DND-41 (cell line): ENCODE results near the gene EPN3.

ENCODE experiments used
- ATAC-seq: fragments of 200-7000 bp; cut with Tn5 transposase; 3 replicates; pipeline ENCODE4 v1.9.1; 2021; ENCODE audit warnings: low read depth; ENCODE audit not compliant: insufficient read depth
- DNase-seq: peaks from one replicate; pipeline ENCODE4 v3.0.0-alpha.2; 2020
- H2AFZ ChIP-seq: 2 replicates; pipeline ENCODE4 v1.6.0; 2012; ENCODE audit warnings: low read depth, low read length
- H3K27ac ChIP-seq: 2 replicates; pipeline ENCODE4 v1.5.1; 2012; ENCODE audit warnings: low read length, inconsistent platforms
- H3K27me3 ChIP-seq: fragments of 200-600 bp; sonication (generic); 2 replicates; pipeline ENCODE4 v1.6.0; 2012; ENCODE audit warnings: low read length, mild to moderate bottlenecking, inconsistent platforms; ENCODE audit not compliant: insufficient read depth, poor library complexity
- H3K36me3 ChIP-seq: 2 replicates; pipeline ENCODE4 v1.5.1; 2012; ENCODE audit warnings: low read length, inconsistent platforms; ENCODE audit not compliant: insufficient read depth
- H3K4me1 ChIP-seq: 2 replicates; pipeline ENCODE4 v1.5.1; 2012; ENCODE audit warnings: mild to moderate bottlenecking, low read length; ENCODE audit not compliant: insufficient read depth
- H3K4me2 ChIP-seq: 2 replicates; pipeline ENCODE4 v1.6.0; 2012; ENCODE audit warnings: mild to moderate bottlenecking, moderate library complexity, low read length, inconsistent platforms; ENCODE audit not compliant: insufficient read depth
- H3K4me3 ChIP-seq, 2 experiments: fragments of 200-600 bp in 1 of 2; shearing (Covaris generic) in 1 of 2; 2 replicates each; pipeline ENCODE4 v1.5.1; 2012 to 2016; ENCODE audit warnings: inconsistent platforms in 2 of 2, low read length in 2 of 2, mild to moderate bottlenecking in 2 of 2, low read depth in 1 of 2, moderate library complexity in 1 of 2
- H3K79me2 ChIP-seq: 2 replicates; pipeline ENCODE4 v1.6.0; 2012; ENCODE audit warnings: low read length, inconsistent platforms; ENCODE audit not compliant: insufficient read depth
- H3K9ac ChIP-seq: 2 replicates; pipeline ENCODE4 v1.6.0; 2012; ENCODE audit warnings: low read depth, mild to moderate bottlenecking, inconsistent platforms, low read length, moderate library complexity
- H3K9me3 ChIP-seq: 2 replicates; pipeline ENCODE4 v1.5.1; 2012; ENCODE audit warnings: low read length, moderate library complexity, mild to moderate bottlenecking, inconsistent platforms; ENCODE audit not compliant: insufficient read depth, severe bottlenecking
- H4K20me1 ChIP-seq: 2 replicates; pipeline ENCODE4 v1.6.0; 2012; ENCODE audit warnings: low read length; ENCODE audit not compliant: insufficient read depth
- EZH2 ChIP-seq: IDR thresholded peaks from 3 replicates; pipeline ENCODE4 v1.6.1; 2012; ENCODE audit warnings: borderline replicate concordance, low read depth, mild to moderate bottlenecking, moderate library complexity, low read length, inconsistent platforms; ENCODE audit not compliant: severe bottlenecking
- TF ChIP-seq, protein P1 (sequence below): IDR thresholded peaks from 2 replicates; pipeline ENCODE4 v1.5.1; 2012; ENCODE audit warnings: borderline replicate concordance, low read length, moderate library complexity, mild to moderate bottlenecking; ENCODE audit not compliant: poor library complexity, severe bottlenecking; ENCODE audit errors: extremely low read depth

The EPN3 gene

DNA sequence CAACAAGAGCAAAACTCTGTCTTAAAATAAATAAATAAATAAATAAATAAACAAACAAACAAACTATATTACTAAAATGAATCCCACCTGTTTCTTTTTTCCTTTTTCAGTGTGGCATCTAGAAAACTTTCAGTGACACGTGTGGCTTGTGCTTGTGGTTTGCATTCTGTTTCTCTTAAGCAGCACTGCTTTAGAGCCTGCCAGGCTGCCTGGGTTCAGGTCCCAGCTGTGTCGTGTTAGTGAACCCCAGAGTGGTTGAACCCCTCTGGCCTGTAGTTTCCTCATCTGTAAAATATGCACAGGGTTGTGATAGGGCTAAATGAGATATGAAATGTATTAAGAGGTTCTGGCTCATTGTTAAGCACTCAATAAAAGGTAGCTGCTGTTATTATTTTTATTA lies 12.1 kb upstream of the EPN3 start:
- Histone ChIP-seq H3K4me1 (no peaks in the 10 kb centered on the region), H3K27ac (no peak overlapping the region), H3K4me2 (no peak overlapping the region), H3K9me3 (no peaks in the 10 kb centered on the region), H3K4me3 (no peak overlapping the region), H3K27me3 (peaks cover 5% of the 10 kb centered on the region), H2AFZ (no peak overlapping the region), H4K20me1 (no peaks in the 10 kb centered on the region), H3K79me2 (no peaks in the 10 kb centered on the region), H3K9ac (no peak overlapping the region), H3K36me3 (no peaks in the 10 kb centered on the region)
- ATAC-seq (no peak), DNase-seq (no peak)
- no peak for TF ChIP-seq EZH2
- TF ChIP-seq, protein P1, sequence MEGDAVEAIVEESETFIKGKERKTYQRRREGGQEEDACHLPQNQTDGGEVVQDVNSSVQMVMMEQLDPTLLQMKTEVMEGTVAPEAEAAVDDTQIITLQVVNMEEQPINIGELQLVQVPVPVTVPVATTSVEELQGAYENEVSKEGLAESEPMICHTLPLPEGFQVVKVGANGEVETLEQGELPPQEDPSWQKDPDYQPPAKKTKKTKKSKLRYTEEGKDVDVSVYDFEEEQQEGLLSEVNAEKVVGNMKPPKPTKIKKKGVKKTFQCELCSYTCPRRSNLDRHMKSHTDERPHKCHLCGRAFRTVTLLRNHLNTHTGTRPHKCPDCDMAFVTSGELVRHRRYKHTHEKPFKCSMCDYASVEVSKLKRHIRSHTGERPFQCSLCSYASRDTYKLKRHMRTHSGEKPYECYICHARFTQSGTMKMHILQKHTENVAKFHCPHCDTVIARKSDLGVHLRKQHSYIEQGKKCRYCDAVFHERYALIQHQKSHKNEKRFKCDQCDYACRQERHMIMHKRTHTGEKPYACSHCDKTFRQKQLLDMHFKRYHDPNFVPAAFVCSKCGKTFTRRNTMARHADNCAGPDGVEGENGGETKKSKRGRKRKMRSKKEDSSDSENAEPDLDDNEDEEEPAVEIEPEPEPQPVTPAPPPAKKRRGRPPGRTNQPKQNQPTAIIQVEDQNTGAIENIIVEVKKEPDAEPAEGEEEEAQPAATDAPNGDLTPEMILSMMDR, result no peak

DNA sequence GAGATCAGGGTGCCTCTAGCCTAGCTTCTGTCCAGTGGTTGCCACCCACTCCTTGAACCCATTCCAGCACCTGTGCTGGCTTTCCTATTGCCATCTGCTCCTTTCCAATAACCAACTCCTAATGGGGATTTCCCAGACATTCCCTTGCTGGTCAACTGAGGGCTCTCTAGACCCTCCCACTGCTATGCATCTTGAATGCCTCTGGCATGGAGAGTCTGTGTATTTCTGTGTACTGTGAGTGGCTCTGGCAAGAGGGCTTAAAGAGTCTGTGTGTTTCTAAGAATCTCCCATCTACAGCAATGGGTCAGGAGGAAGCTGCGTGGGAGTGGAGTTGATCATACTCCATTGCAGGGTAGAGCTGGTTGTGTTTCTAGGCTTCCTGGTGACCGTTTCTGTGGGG lies 11.0 kb upstream of the EPN3 start:
- Histone ChIP-seq H4K20me1 (no peaks in the 10 kb centered on the region), H3K9ac (no peak overlapping the region), H3K79me2 (no peaks in the 10 kb centered on the region), H2AFZ (no peak overlapping the region), H3K27ac (no peak overlapping the region), H3K4me2 (no peak overlapping the region), H3K4me3 (no peak overlapping the region), H3K27me3 (peaks cover 5% of the 10 kb centered on the region), H3K9me3 (no peaks in the 10 kb centered on the region), H3K4me1 (no peaks in the 10 kb centered on the region), H3K36me3 (no peaks in the 10 kb centered on the region)
- DNase-seq (no peak), ATAC-seq (no peak)
- TF ChIP-seq, protein P1, result no peak
- no peak for TF ChIP-seq EZH2

DNA sequence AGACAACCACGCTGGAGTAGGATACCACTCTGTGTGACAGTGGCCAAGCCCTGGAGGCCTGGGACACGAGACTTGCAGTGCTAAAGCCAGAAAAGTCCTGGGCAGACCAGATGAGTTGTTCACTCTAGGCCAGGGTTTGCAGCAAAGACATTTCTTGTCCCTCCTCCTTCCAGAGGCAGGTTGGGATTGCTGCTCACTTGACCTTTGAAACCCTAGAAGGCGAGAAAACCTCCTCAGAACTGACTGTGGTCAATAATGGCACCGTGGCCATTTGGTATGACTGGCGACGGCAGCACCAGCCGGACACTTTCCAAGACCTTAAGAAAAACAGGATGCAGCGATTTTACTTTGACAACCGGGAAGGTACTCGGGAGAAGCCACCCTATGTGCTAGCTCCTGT lies 9.8 kb upstream of the EPN3 start:
- no peak for ATAC-seq
- Histone ChIP-seq H3K36me3 (no peaks in the 10 kb centered on the region), H3K9ac (no peak overlapping the region), H3K27me3 (no peaks in the 10 kb centered on the region), H3K79me2 (no peaks in the 10 kb centered on the region), H3K4me2 (no peak overlapping the region), H4K20me1 (no peaks in the 10 kb centered on the region), H2AFZ (no peak overlapping the region), H3K4me3 (no peak overlapping the region), H3K9me3 (no peaks in the 10 kb centered on the region), H3K4me1 (no peaks in the 10 kb centered on the region), H3K27ac (no peak overlapping the region)
- DNase-seq, result no peak
- TF ChIP-seq, protein P1, result no peak
- no peak for TF ChIP-seq EZH2

DNA sequence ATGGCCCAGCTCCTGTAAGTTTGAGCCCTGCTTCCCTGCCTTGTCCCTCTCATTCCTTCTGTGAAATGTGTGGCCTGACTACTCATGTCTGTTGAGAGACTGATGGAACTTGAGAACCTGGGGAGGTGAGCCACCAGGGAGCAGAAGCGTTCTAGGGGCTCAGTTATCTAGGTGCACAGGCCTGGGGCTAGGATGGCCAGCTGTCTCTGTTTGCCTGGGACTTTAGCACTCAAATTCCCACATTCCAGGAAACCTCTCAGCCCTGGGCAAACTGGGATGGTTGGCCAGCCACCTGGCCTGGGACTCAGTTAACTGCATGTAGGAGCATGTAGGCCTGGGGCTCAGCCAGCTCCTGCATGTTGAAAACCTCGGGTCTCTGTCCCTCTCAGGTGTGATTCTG lies 9.3 kb upstream of the EPN3 start:
- Histone ChIP-seq H3K27me3 (no peaks in the 10 kb centered on the region), H3K36me3 (no peaks in the 10 kb centered on the region), H3K4me3 (no peak overlapping the region), H3K9me3 (no peaks in the 10 kb centered on the region), H4K20me1 (no peaks in the 10 kb centered on the region), H3K27ac (no peak overlapping the region), H2AFZ (no peak overlapping the region), H3K79me2 (no peaks in the 10 kb centered on the region), H3K4me1 (no peaks in the 10 kb centered on the region), H3K4me2 (no peak overlapping the region), H3K9ac (no peak overlapping the region)
- no peak for TF ChIP-seq EZH2
- TF ChIP-seq, protein P1, result no peak
- DNase-seq, result no peak
- no peak for ATAC-seq
